Measurements from ENCODE around the gene KLHL17. TPM values are rescaled to one million over a fixed set of nuclear protein-coding genes. Genes with fewer than 3 reads are reported as not detected.

The KLHL17 gene
- total RNA-seq, 1 experiment from 2014 or later = 66.9 TPM

DNA sequence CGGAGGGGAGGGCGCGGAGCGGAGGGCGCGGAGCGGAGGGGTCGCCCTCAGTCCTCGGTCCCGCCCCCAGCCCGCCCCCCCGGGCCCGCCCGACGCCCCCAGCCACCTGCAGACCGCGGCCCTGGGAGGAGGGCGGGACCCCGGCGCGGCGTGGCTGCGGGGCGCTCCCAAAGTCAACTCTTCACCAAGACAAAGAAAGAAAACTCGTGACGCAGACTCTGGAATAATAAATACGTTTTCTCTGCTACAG is 38.3 kb downstream of the KLHL17 start:
- H3K4me3 Mint-ChIP-seq = peak overlapping the region; percentile 53

More for the DNA sequence above, 38.3 kb downstream of the KLHL17 start:
- peaks cover 77% of the 10 kb centered on the region for H3K27me3 Mint-ChIP-seq (ENCODE audit: low read depth)
- TF ChIP-seq FOXJ3 (CRISPR knock-in tag; IDR thresholded peaks at IDR 0.05; ENCODE audit: borderline replicate concordance) = no peak
- TF ChIP-seq, protein P1, sequence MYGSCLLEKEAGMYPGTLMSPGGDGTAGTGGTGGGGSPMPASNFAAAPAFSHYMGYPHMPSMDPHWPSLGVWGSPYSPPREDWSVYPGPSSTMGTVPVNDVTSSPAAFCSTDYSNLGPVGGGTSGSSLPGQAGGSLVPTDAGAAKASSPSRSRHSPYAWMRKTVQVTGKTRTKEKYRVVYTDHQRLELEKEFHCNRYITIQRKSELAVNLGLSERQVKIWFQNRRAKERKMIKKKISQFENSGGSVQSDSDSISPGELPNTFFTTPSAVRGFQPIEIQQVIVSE (CRISPR knock-in tag; IDR thresholded peaks at IDR 0.05; ENCODE audit: borderline replicate concordance) = no peak
- TF ChIP-seq, protein P2, sequence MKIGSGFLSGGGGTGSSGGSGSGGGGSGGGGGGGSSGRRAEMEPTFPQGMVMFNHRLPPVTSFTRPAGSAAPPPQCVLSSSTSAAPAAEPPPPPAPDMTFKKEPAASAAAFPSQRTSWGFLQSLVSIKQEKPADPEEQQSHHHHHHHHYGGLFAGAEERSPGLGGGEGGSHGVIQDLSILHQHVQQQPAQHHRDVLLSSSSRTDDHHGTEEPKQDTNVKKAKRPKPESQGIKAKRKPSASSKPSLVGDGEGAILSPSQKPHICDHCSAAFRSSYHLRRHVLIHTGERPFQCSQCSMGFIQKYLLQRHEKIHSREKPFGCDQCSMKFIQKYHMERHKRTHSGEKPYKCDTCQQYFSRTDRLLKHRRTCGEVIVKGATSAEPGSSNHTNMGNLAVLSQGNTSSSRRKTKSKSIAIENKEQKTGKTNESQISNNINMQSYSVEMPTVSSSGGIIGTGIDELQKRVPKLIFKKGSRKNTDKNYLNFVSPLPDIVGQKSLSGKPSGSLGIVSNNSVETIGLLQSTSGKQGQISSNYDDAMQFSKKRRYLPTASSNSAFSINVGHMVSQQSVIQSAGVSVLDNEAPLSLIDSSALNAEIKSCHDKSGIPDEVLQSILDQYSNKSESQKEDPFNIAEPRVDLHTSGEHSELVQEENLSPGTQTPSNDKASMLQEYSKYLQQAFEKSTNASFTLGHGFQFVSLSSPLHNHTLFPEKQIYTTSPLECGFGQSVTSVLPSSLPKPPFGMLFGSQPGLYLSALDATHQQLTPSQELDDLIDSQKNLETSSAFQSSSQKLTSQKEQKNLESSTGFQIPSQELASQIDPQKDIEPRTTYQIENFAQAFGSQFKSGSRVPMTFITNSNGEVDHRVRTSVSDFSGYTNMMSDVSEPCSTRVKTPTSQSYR (CRISPR knock-in tag; IDR thresholded peaks at IDR 0.05) = no peak
- TF ChIP-seq SP1 (CRISPR knock-in tag; conservative IDR thresholded peaks at IDR 0.05) = no peak
- TF ChIP-seq CREB1 (CRISPR knock-in tag; IDR thresholded peaks at IDR 0.05) = no peak
- TF ChIP-seq, protein P3, sequence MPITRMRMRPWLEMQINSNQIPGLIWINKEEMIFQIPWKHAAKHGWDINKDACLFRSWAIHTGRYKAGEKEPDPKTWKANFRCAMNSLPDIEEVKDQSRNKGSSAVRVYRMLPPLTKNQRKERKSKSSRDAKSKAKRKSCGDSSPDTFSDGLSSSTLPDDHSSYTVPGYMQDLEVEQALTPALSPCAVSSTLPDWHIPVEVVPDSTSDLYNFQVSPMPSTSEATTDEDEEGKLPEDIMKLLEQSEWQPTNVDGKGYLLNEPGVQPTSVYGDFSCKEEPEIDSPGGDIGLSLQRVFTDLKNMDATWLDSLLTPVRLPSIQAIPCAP (CRISPR knock-in tag; IDR thresholded peaks at IDR 0.05) = no peak
- TF ChIP-seq JUN (CRISPR knock-in tag; IDR thresholded peaks at IDR 0.05) = no peak
- TF ChIP-seq ZNF121 (CRISPR knock-in tag; IDR thresholded peaks at IDR 0.05) = no peak
- no peak for TF ChIP-seq NR2C2 (CRISPR knock-in tag; IDR thresholded peaks at IDR 0.05)
- TF ChIP-seq, protein P4, sequence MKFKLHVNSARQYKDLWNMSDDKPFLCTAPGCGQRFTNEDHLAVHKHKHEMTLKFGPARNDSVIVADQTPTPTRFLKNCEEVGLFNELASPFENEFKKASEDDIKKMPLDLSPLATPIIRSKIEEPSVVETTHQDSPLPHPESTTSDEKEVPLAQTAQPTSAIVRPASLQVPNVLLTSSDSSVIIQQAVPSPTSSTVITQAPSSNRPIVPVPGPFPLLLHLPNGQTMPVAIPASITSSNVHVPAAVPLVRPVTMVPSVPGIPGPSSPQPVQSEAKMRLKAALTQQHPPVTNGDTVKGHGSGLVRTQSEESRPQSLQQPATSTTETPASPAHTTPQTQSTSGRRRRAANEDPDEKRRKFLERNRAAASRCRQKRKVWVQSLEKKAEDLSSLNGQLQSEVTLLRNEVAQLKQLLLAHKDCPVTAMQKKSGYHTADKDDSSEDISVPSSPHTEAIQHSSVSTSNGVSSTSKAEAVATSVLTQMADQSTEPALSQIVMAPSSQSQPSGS (CRISPR knock-in tag; IDR thresholded peaks at IDR 0.05; ENCODE audit: borderline replicate concordance, low read depth) = no peak
- TF ChIP-seq TCF7 (CRISPR knock-in tag; IDR thresholded peaks at IDR 0.05; ENCODE audit: low read depth) = no peak
- no peak for TF ChIP-seq NFATC4 (CRISPR knock-in tag; IDR thresholded peaks at IDR 0.05)
- TF ChIP-seq MXD4 (CRISPR knock-in tag; IDR thresholded peaks at IDR 0.05; ENCODE audit: borderline replicate concordance) = no peak
- TF ChIP-seq, protein P5, sequence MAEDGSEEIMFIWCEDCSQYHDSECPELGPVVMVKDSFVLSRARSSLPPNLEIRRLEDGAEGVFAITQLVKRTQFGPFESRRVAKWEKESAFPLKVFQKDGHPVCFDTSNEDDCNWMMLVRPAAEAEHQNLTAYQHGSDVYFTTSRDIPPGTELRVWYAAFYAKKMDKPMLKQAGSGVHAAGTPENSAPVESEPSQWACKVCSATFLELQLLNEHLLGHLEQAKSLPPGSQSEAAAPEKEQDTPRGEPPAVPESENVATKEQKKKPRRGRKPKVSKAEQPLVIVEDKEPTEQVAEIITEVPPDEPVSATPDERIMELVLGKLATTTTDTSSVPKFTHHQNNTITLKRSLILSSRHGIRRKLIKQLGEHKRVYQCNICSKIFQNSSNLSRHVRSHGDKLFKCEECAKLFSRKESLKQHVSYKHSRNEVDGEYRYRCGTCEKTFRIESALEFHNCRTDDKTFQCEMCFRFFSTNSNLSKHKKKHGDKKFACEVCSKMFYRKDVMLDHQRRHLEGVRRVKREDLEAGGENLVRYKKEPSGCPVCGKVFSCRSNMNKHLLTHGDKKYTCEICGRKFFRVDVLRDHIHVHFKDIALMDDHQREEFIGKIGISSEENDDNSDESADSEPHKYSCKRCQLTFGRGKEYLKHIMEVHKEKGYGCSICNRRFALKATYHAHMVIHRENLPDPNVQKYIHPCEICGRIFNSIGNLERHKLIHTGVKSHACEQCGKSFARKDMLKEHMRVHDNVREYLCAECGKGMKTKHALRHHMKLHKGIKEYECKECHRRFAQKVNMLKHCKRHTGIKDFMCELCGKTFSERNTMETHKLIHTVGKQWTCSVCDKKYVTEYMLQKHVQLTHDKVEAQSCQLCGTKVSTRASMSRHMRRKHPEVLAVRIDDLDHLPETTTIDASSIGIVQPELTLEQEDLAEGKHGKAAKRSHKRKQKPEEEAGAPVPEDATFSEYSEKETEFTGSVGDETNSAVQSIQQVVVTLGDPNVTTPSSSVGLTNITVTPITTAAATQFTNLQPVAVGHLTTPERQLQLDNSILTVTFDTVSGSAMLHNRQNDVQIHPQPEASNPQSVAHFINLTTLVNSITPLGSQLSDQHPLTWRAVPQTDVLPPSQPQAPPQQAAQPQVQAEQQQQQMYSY (CRISPR knock-in tag; IDR thresholded peaks at IDR 0.05) = no peak
- no peak for TF ChIP-seq ZNF317 (CRISPR knock-in tag; IDR thresholded peaks at IDR 0.05; ENCODE audit: borderline replicate concordance, low read depth)
- TF ChIP-seq TP53 (CRISPR knock-in tag; IDR thresholded peaks at IDR 0.05) = no peak
- TF ChIP-seq, protein P6, sequence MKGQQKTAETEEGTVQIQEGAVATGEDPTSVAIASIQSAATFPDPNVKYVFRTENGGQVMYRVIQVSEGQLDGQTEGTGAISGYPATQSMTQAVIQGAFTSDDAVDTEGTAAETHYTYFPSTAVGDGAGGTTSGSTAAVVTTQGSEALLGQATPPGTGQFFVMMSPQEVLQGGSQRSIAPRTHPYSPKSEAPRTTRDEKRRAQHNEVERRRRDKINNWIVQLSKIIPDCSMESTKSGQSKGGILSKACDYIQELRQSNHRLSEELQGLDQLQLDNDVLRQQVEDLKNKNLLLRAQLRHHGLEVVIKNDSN (CRISPR knock-in tag; IDR thresholded peaks at IDR 0.05) = no peak
- POLR2A ChIA-PET = interaction anchor here (1.6 kb wide), 1 partner anchor 42 kb away, joined by 3 read pairs; no protein-coding TSS in a partner anchor
- CTCF ChIA-PET = interaction anchor here (0.6 to 3.7 kb wide), 7 partner anchors 15 to 117 kb away, joined by 3 to 23 read pairs (median 5); partner anchors contain the start of genes C1orf159, ISG15 and PERM1
- ATAC-seq (no peak), DNase-seq (ENCODE audit: low spot score) (no peak)
- peaks cover 5% of the 10 kb centered on the region for H3K4me1 Mint-ChIP-seq
- no peaks in the 10 kb centered on the region for H3K9me3 Mint-ChIP-seq
- no peak overlapping the region for H3K27ac Mint-ChIP-seq
- H3K36me3 Mint-ChIP-seq = no peaks in the 10 kb centered on the region
